Neural cell (in vitro differentiated cells): ENCODE results near the gene S100G. TPM values are rescaled to one million over a fixed set of nuclear protein-coding genes. Genes with fewer than 3 reads are reported as not detected.

Experiments used
- H2AFZ ChIP-seq: fragments of 200-600, 300-800 bp; sonication (generic), shearing (Covaris generic); 2 replicates; pipeline ENCODE4 v1.6.0; 2014; ENCODE audit warnings: low read depth, mild to moderate bottlenecking, antibody characterized with exemption, low read length, moderate library complexity
- H3F3A ChIP-seq: fragments of 200-600 bp; shearing (Covaris generic); 2 replicates; pipeline ENCODE4 v1.6.1; 2016; ENCODE audit warnings: mild to moderate bottlenecking, moderate library complexity, mixed read lengths, antibody characterized with exemption, low read length; ENCODE audit not compliant: insufficient read depth, poor library complexity, severe bottlenecking
- H3K27ac ChIP-seq: fragments of 200-600, 300-800 bp; sonication (generic), shearing (Covaris generic); 2 replicates; pipeline ENCODE4 v1.5.1; 2014; ENCODE audit warnings: mild to moderate bottlenecking, low read length, moderate library complexity
- H3K27me3 ChIP-seq: fragments of 300-800, 200-600 bp; sonication (generic), shearing (Covaris generic); 2 replicates; pipeline ENCODE4 v1.6.0; 2014; ENCODE audit warnings: mild to moderate bottlenecking, low read depth, low read length, moderate library complexity; ENCODE audit not compliant: insufficient read depth
- H3K36me3 ChIP-seq: fragments of 300-800, 200-600 bp; sonication (generic), shearing (Covaris generic); 2 replicates; pipeline ENCODE4 v1.5.1; 2014; ENCODE audit warnings: mild to moderate bottlenecking, antibody characterized with exemption, low read length, moderate library complexity; ENCODE audit not compliant: insufficient read depth
- H3K4me2 ChIP-seq: fragments of 300-800, 200-600 bp; sonication (generic), shearing (Covaris generic); 2 replicates; pipeline ENCODE4 v1.6.0; 2014; ENCODE audit warnings: mild to moderate bottlenecking, low read length
- H3K4me3 ChIP-seq: fragments of 300-800, 200-600 bp; sonication (generic), shearing (Covaris generic); 2 replicates; pipeline ENCODE4 v1.5.1; 2014; ENCODE audit warnings: mild to moderate bottlenecking, low read length, moderate library complexity
- H3K79me2 ChIP-seq: fragments of 200-600 bp; shearing (Covaris generic); replicated peaks from 2 replicates; pipeline ENCODE4 v1.6.0; 2014; ENCODE audit warnings: mild to moderate bottlenecking, low read length, moderate library complexity; ENCODE audit not compliant: insufficient read depth
- H3K9ac ChIP-seq: fragments of 300-800, 200-600 bp; sonication (generic), shearing (Covaris generic); 2 replicates; pipeline ENCODE4 v1.6.1; 2016; ENCODE audit warnings: mild to moderate bottlenecking, low read length, mixed read lengths
- H3K9me2 ChIP-seq: fragments of 200-600 bp; shearing (Covaris generic); 2 replicates; pipeline ENCODE4 v1.6.1; 2016; ENCODE audit warnings: mild to moderate bottlenecking, low read length, mixed read lengths; ENCODE audit not compliant: insufficient read depth
- H3K9me3 ChIP-seq: fragments of 200-600, 300-800 bp; sonication (generic), shearing (Covaris generic); 2 replicates; pipeline ENCODE4 v1.6.1; 2016; ENCODE audit warnings: mild to moderate bottlenecking, mixed run types, low read length, moderate library complexity, mixed read lengths
- H4K20me1 ChIP-seq: fragments of 200-600 bp; shearing (Covaris generic); 2 replicates; pipeline ENCODE4 v1.6.1; 2016; ENCODE audit warnings: mild to moderate bottlenecking, mixed run types; ENCODE audit not compliant: insufficient read depth
- EP300 ChIP-seq: fragments of 450-650 bp; conservative IDR thresholded peaks from 2 replicates; pipeline ENCODE4 v1.6.1; 2014; ENCODE audit warnings: antibody characterized with exemption, mild to moderate bottlenecking, moderate library complexity; ENCODE audit not compliant: poor library complexity, severe bottlenecking
- EZH2 ChIP-seq: fragments of 200-600, 300-800 bp; shearing (Covaris generic), sonication (generic); IDR thresholded peaks from 2 replicates; pipeline ENCODE4 v1.6.1; 2014; ENCODE audit warnings: antibody characterized with exemption, low read length, borderline replicate concordance, mild to moderate bottlenecking; ENCODE audit not compliant: insufficient read depth, poor library complexity, severe bottlenecking
- MXI1 ChIP-seq: fragments of 450-650 bp; conservative IDR thresholded peaks from 2 replicates; pipeline ENCODE4 v1.6.1; 2014; ENCODE audit warnings: antibody characterized with exemption, mild to moderate bottlenecking; ENCODE audit not compliant: poor library complexity, severe bottlenecking
- POLR2AphosphoS5 ChIP-seq: IDR thresholded peaks from 2 replicates; pipeline ENCODE4 v1.6.1; 2012
- RAD21 ChIP-seq: fragments of 450-650 bp; conservative IDR thresholded peaks from 2 replicates; pipeline ENCODE4 v1.6.1; 2014; ENCODE audit warnings: antibody characterized with exemption, mild to moderate bottlenecking, moderate library complexity
- SMC3 ChIP-seq: fragments of 450-650 bp; conservative IDR thresholded peaks from 2 replicates; pipeline ENCODE4 v1.6.1; 2014; ENCODE audit warnings: antibody characterized with exemption, mild to moderate bottlenecking, moderate library complexity; ENCODE audit not compliant: poor library complexity
- TAF1 ChIP-seq: IDR thresholded peaks from 2 replicates; pipeline ENCODE4 v1.6.1; 2012; ENCODE audit warnings: low read depth
- polyA plus RNA-seq: library from polyadenylated mRNA; depleted of rRNA; stranded (reverse); fragments of >200 nt; gene quantifications from 2 replicates; pipeline ENCODE4 v1.2.3, GENCODE V29; 2014
- TF ChIP-seq, protein P1 (sequence below): IDR thresholded peaks from 2 replicates; pipeline ENCODE4 v1.6.1; 2012; ENCODE audit warnings: borderline replicate concordance
- TF ChIP-seq, protein P2 (sequence below): fragments of 450-650 bp; IDR thresholded peaks from 2 replicates; pipeline ENCODE4 v1.5.1; 2014; ENCODE audit warnings: antibody characterized with exemption, mild to moderate bottlenecking, moderate library complexity; ENCODE audit not compliant: poor library complexity, severe bottlenecking

S100G gene
- polyA plus RNA-seq, 1 donor from 2014 or later = not detected

DNA sequence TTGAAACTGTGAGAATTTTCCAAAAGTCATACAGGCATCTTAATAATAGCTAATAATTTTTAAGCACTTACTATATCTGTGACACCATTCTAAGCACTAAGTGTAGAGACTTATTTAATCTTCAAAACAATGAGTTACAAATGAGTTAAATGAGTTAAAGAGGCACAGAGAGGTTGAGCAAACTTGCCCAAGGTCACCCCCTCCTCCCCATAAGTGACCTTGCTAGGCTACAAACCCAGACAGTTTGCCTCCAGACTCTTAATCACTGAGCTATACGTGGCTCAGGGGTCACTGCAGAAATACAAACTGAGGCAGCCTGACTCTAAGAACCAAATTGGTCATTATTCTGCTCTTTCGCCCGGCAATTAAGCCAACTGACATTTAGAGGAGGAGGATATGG, 47.0 kb downstream of the S100G start:
- Histone ChIP-seq H3K9ac (no peak overlapping the region), H3K9me2 (no peaks in the 10 kb centered on the region), H2AFZ (no peak overlapping the region), H3K9me3 (no peaks in the 10 kb centered on the region), H3K79me2 (no peaks in the 10 kb centered on the region), H3K4me2 (no peak overlapping the region), H3F3A (no peaks in the 10 kb centered on the region), H3K36me3 (no peaks in the 10 kb centered on the region), H3K4me3 (no peak overlapping the region), H3K27ac (no peak overlapping the region), H3K27me3 (no peaks in the 10 kb centered on the region), H4K20me1 (no peaks in the 10 kb centered on the region)
- TF ChIP-seq TAF1 = no peak
- TF ChIP-seq, protein P1, sequence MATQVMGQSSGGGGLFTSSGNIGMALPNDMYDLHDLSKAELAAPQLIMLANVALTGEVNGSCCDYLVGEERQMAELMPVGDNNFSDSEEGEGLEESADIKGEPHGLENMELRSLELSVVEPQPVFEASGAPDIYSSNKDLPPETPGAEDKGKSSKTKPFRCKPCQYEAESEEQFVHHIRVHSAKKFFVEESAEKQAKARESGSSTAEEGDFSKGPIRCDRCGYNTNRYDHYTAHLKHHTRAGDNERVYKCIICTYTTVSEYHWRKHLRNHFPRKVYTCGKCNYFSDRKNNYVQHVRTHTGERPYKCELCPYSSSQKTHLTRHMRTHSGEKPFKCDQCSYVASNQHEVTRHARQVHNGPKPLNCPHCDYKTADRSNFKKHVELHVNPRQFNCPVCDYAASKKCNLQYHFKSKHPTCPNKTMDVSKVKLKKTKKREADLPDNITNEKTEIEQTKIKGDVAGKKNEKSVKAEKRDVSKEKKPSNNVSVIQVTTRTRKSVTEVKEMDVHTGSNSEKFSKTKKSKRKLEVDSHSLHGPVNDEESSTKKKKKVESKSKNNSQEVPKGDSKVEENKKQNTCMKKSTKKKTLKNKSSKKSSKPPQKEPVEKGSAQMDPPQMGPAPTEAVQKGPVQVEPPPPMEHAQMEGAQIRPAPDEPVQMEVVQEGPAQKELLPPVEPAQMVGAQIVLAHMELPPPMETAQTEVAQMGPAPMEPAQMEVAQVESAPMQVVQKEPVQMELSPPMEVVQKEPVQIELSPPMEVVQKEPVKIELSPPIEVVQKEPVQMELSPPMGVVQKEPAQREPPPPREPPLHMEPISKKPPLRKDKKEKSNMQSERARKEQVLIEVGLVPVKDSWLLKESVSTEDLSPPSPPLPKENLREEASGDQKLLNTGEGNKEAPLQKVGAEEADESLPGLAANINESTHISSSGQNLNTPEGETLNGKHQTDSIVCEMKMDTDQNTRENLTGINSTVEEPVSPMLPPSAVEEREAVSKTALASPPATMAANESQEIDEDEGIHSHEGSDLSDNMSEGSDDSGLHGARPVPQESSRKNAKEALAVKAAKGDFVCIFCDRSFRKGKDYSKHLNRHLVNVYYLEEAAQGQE = no peak

DNA sequence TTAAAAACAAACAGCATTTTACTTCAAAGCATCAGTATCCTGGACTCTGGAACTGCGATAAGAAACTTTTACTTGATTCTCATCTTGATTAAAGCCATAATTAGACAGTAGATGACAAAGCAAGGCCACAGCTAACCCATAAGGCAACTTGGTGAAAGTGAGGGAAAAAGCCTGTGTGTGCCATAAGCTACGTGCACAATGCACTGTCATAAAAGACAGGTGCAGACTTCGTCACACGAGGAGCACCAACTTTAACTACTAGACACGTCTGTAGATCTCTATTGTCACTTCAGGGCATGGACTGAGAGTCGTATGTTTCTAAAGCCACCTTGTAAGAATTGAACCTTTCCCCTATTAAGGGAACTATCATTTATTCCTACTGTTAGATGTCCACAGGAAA, 49.4 kb downstream of the S100G start:
- Histone ChIP-seq H4K20me1 (no peaks in the 10 kb centered on the region), H3K9ac (no peak overlapping the region), H3K4me2 (no peak overlapping the region), H2AFZ (no peak overlapping the region), H3K9me3 (no peaks in the 10 kb centered on the region), H3K27ac (no peak overlapping the region), H3K36me3 (no peaks in the 10 kb centered on the region), H3K9me2 (no peaks in the 10 kb centered on the region), H3K27me3 (no peaks in the 10 kb centered on the region), H3F3A (no peaks in the 10 kb centered on the region), H3K79me2 (no peaks in the 10 kb centered on the region), H3K4me3 (no peak overlapping the region)
- TF ChIP-seq EP300 = no peak
- no peak for TF ChIP-seq TAF1
- TF ChIP-seq MXI1 = no peak
- TF ChIP-seq, protein P2, sequence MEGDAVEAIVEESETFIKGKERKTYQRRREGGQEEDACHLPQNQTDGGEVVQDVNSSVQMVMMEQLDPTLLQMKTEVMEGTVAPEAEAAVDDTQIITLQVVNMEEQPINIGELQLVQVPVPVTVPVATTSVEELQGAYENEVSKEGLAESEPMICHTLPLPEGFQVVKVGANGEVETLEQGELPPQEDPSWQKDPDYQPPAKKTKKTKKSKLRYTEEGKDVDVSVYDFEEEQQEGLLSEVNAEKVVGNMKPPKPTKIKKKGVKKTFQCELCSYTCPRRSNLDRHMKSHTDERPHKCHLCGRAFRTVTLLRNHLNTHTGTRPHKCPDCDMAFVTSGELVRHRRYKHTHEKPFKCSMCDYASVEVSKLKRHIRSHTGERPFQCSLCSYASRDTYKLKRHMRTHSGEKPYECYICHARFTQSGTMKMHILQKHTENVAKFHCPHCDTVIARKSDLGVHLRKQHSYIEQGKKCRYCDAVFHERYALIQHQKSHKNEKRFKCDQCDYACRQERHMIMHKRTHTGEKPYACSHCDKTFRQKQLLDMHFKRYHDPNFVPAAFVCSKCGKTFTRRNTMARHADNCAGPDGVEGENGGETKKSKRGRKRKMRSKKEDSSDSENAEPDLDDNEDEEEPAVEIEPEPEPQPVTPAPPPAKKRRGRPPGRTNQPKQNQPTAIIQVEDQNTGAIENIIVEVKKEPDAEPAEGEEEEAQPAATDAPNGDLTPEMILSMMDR = no peak
- TF ChIP-seq EZH2 = no peak
- TF ChIP-seq, protein P1 = no peak
- no peak for TF ChIP-seq SMC3
- TF ChIP-seq RAD21 = no peak
- no peak for TF ChIP-seq POLR2AphosphoS5
